ENCODE measurements around the gene IL34. TPM values are rescaled to one million over a fixed set of nuclear protein-coding genes. Genes with fewer than 3 reads are reported as not detected.

Gene IL34
- total and polyA plus RNA-seq, 5 donors from 2014 or later = not detected

GRCh38 chr16:70661534-70661917 lies 15.2 kb downstream of the IL34 start:
- H3K27me3 ChIP-seq (ENCODE audit: control insufficient read depth, insufficient read depth, low read length) = no peaks in the 10 kb centered on the region
- no peak overlapping the region for H3K27ac Mint-ChIP-seq
- peaks cover 5% of the 10 kb centered on the region for H3K27me3 Mint-ChIP-seq
- no peak overlapping the region for H3K4me3 Mint-ChIP-seq
- H3K36me3 Mint-ChIP-seq = no peaks in the 10 kb centered on the region
- no peaks in the 10 kb centered on the region for H3K9me3 Mint-ChIP-seq
- DNase-seq (no peak), ATAC-seq (ENCODE audit: low read depth in 2 of 2) (no peak)
- no peak overlapping the region for H3K27ac ChIP-seq (ENCODE audit: insufficient read depth, low read length, poor library complexity, severe bottlenecking)
- H3K36me3 ChIP-seq (ENCODE audit: control insufficient read depth, insufficient read depth, low read length) = no peaks in the 10 kb centered on the region
- H3K9me3 ChIP-seq (ENCODE audit: control insufficient read depth in 2 of 2, low read length in 2 of 2) = no peaks in the 10 kb centered on the region
- no peak overlapping the region for H3K4me3 ChIP-seq (ENCODE audit: low read depth, low read length)
- H3K4me1 Mint-ChIP-seq = no peaks in the 10 kb centered on the region
- H3K4me1 ChIP-seq (ENCODE audit: control insufficient read depth, insufficient read depth, low read length, poor library complexity, severe bottlenecking) = no peaks in the 10 kb centered on the region

DNA sequence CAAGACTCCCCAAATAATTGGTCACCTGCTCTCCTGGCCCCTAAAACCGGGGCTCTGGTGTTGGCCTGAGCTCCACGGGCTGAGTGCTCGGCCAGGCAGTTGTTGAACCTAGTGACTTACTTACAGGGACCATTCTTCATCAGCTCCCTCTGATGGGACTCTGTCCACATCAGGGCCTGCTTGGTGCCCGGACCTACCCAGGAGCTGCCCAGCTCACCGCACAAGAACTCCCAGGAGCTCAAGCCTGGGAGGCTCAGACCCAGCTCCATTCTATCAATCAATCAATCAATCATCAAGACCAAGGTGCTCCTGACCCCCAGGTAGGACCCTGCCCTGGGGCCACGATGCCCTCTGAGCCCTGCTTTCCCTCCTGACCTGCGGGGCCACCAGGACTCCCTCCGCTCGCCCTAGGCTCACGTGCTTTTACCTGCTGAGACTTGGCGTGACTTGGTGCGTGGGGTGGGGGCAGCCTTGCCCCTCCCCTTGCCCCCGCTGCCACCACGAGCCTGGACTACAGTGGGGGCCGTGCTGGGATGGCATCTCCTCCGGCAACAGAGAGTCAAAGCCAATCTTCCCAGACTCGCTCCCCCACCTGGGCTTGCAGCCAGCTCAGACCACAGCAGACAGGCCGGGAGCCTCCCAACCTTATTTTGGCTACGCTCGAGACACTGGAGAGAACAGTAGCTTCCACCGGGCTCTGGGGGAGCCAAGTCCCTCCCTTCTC lies 15.7 kb downstream of the IL34 start:
- no peaks in the 10 kb centered on the region for H3K9me3 ChIP-seq (ENCODE audit: control insufficient read depth in 2 of 2, low read length in 2 of 2)
- no peaks in the 10 kb centered on the region for H3K36me3 ChIP-seq (ENCODE audit: control insufficient read depth, insufficient read depth, low read length)
- Mint-ChIP-seq H3K4me1 (no peaks in the 10 kb centered on the region), H3K9me3 (no peaks in the 10 kb centered on the region), H3K27me3 (peaks cover 5% of the 10 kb centered on the region), H3K27ac (no peak overlapping the region), H3K36me3 (no peaks in the 10 kb centered on the region), H3K4me3 (no peak overlapping the region)
- no peak overlapping the region for H3K27ac ChIP-seq (ENCODE audit: insufficient read depth, low read length, poor library complexity, severe bottlenecking)
- no peaks in the 10 kb centered on the region for H3K27me3 ChIP-seq (ENCODE audit: control insufficient read depth, insufficient read depth, low read length)
- no peak for DNase-seq
- no peak overlapping the region for H3K4me3 ChIP-seq (ENCODE audit: low read depth, low read length)
- H3K4me1 ChIP-seq (ENCODE audit: control insufficient read depth, insufficient read depth, low read length, poor library complexity, severe bottlenecking) = no peaks in the 10 kb centered on the region
- ATAC-seq (ENCODE audit: low read depth in 2 of 2) = no peak

DNA sequence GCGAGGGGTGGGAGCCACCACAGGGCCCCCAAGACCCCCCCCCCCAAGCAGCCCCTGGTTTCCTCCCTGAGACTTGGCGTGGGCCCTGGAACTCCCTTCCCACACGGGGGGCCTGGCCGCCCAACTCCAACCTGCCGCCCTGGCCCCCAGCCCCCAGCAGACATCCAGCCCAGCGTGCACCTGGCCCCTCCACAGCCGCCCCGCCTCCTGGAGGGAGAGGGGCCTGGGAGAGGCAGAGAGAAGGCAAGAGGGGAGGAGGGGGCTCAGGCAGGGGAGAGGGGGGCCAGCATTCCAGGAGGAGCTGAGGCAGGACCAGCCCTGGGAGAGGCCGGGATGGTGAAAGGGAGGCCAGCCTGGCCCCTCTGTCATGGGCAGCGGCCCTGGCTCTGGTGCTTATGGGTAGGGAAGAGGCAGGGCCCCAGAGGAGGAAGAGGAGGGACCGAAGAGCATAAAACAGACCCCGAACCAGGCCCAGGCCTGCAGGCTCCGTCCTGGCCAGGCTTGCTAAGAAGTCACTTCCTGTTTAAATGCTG lies 16.7 kb downstream of the IL34 start:
- H3K36me3 Mint-ChIP-seq = no peaks in the 10 kb centered on the region
- no peaks in the 10 kb centered on the region for H3K4me1 Mint-ChIP-seq
- H3K4me3 Mint-ChIP-seq = no peak overlapping the region
- ATAC-seq (ENCODE audit: low read depth in 2 of 2) = no peak
- Histone ChIP-seq H3K9me3 (ENCODE audit: control insufficient read depth in 2 of 2, low read length in 2 of 2) (no peaks in the 10 kb centered on the region), H3K27me3 (ENCODE audit: control insufficient read depth, insufficient read depth, low read length) (no peaks in the 10 kb centered on the region), H3K36me3 (ENCODE audit: control insufficient read depth, insufficient read depth, low read length) (no peaks in the 10 kb centered on the region), H3K27ac (ENCODE audit: insufficient read depth, low read length, poor library complexity, severe bottlenecking) (no peak overlapping the region), H3K4me3 (ENCODE audit: low read depth, low read length) (no peak overlapping the region), H3K4me1 (ENCODE audit: control insufficient read depth, insufficient read depth, low read length, poor library complexity, severe bottlenecking) (no peaks in the 10 kb centered on the region)
- no peaks in the 10 kb centered on the region for H3K9me3 Mint-ChIP-seq
- DNase-seq = no peak
- peaks cover 5% of the 10 kb centered on the region for H3K27me3 Mint-ChIP-seq
- H3K27ac Mint-ChIP-seq = no peak overlapping the region

DNA sequence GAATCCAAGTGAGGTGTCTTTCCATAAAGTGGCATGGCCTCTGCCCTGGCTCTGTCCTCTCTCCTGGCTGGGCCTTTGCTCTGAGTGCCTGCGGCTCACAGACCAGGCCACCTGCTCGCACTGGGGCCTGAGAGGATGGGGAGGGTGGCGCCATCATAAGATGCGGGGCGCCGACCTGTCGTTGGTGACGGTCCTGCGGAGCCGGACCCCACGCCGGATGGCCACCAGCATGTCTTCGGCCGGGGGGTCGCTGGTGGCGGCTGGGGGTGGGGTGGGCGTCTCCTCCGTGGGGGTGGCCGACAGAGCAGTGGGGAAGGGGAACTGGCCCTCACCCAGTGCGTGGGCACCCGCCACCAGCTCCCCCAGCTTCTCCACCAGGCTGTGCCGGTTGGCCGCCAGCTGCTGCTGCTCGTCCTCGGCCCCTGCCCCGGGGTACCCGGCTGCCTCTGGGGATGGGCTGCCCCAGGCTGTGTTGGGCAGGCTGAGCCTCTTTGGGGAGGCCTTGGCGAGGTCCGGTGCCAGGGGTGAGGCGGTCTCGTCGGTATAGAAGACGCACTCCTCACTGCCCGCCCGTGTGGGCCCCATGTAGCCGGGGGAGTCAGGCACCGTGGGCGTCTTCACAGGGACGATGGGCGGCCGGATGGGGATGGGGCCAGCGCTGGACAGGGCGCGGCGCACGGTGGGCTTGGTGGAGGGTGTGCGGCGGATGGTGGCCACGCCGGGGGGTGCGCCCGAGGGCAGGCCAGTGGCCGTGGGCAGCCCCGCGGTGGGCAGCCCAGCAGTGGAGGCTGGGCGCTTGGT lies 17.4 kb downstream of the IL34 start:
- DNase-seq (no peak), ATAC-seq (ENCODE audit: low read depth in 2 of 2) (no peak)
- H3K36me3 Mint-ChIP-seq = no peaks in the 10 kb centered on the region
- no peak overlapping the region for H3K4me3 ChIP-seq (ENCODE audit: low read depth, low read length)
- H3K27ac ChIP-seq (ENCODE audit: insufficient read depth, low read length, poor library complexity, severe bottlenecking) = no peak overlapping the region
- no peaks in the 10 kb centered on the region for H3K9me3 Mint-ChIP-seq
- H3K36me3 ChIP-seq (ENCODE audit: control insufficient read depth, insufficient read depth, low read length) = no peaks in the 10 kb centered on the region
- no peaks in the 10 kb centered on the region for H3K9me3 ChIP-seq (ENCODE audit: control insufficient read depth in 2 of 2, low read length in 2 of 2)
- no peaks in the 10 kb centered on the region for H3K4me1 Mint-ChIP-seq
- H3K27me3 ChIP-seq (ENCODE audit: control insufficient read depth, insufficient read depth, low read length) = no peaks in the 10 kb centered on the region
- no peak overlapping the region for H3K27ac Mint-ChIP-seq
- no peak overlapping the region for H3K4me3 Mint-ChIP-seq
- no peaks in the 10 kb centered on the region for H3K4me1 ChIP-seq (ENCODE audit: control insufficient read depth, insufficient read depth, low read length, poor library complexity, severe bottlenecking)
- peaks cover 5% of the 10 kb centered on the region for H3K27me3 Mint-ChIP-seq

DNA sequence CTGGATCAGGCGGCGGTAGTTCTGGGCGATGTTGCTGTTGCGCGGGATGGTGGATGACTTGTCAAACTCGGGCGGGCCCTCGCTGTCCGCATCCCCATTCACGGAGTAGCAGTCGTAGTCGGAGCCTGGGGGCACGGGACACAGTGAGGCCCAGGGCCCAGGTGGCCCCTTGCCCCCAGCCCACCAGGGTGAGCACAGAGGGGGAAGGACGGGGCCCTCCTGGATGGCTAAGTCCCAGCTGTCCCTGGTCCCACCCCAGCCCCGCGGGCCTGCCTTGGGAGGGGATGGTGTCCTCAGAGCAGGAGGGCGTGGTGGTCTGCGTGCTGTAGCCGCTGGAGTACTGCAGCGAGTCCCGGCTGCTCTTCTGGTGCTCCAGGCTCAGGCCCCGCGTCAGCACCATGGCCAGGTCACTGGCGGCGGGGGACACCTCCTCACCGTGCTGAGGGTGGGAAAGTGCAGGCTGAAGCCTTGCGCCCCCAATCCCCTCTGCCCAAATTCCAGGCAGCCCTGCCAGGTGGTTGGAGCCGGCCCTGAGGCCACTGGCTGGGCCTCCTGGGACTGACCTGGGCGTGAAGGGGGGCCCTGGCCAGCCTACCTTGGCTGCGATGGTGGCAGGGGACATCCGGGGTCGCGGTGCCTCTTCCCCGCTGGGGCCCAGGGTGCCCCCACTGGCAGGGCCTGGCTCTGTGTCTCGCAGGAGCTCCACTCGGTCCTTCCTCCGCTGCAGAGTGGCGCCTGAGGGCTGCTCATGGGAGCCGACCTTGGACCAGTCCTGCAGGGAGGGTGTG lies 18.2 kb downstream of the IL34 start:
- no peak for DNase-seq
- Mint-ChIP-seq H3K27me3 (peaks cover 5% of the 10 kb centered on the region), H3K36me3 (no peaks in the 10 kb centered on the region), H3K4me3 (no peak overlapping the region), H3K27ac (no peak overlapping the region), H3K9me3 (no peaks in the 10 kb centered on the region), H3K4me1 (no peaks in the 10 kb centered on the region)
- H3K27ac ChIP-seq (ENCODE audit: insufficient read depth, low read length, poor library complexity, severe bottlenecking) = no peak overlapping the region
- no peak for ATAC-seq (ENCODE audit: low read depth in 2 of 2)
- no peaks in the 10 kb centered on the region for H3K36me3 ChIP-seq (ENCODE audit: control insufficient read depth, insufficient read depth, low read length)
- no peaks in the 10 kb centered on the region for H3K27me3 ChIP-seq (ENCODE audit: control insufficient read depth, insufficient read depth, low read length)
- H3K9me3 ChIP-seq (ENCODE audit: control insufficient read depth in 2 of 2, low read length in 2 of 2) = no peaks in the 10 kb centered on the region
- no peak overlapping the region for H3K4me3 ChIP-seq (ENCODE audit: low read depth, low read length)
- no peaks in the 10 kb centered on the region for H3K4me1 ChIP-seq (ENCODE audit: control insufficient read depth, insufficient read depth, low read length, poor library complexity, severe bottlenecking)

DNA sequence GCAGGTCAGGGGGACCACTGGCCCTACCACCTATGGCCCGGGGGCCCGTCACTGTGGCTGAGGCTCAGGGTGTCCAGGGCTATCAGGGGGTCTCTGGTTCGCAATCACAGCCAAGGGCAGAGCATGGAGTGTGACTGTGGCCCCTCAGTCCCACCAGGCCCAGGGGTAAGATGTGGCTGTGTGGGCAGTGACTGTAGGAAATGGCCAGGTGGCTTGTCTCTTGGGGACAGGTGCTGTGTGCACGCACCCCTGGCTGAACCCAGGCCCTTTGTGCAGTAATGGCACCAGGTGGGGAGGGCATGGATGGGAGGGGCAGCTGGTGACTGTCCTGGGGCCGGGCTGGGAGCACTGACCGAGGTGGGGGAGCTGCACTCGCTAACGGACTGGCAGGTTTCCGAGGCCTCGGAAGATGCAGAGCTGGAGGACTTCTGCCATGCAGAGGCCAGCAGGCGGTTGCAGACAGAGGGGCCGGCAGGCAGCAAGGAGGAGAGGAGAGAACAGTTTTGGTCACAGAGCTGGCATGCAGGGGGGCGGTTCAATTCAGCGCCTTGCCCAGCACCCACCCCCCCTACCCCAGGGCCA lies 18.8 kb downstream of the IL34 start:
- no peaks in the 10 kb centered on the region for H3K9me3 Mint-ChIP-seq
- no peaks in the 10 kb centered on the region for H3K9me3 ChIP-seq (ENCODE audit: control insufficient read depth in 2 of 2, low read length in 2 of 2)
- no peaks in the 10 kb centered on the region for H3K4me1 ChIP-seq (ENCODE audit: control insufficient read depth, insufficient read depth, low read length, poor library complexity, severe bottlenecking)
- H3K27me3 ChIP-seq (ENCODE audit: control insufficient read depth, insufficient read depth, low read length) = no peaks in the 10 kb centered on the region
- no peak overlapping the region for H3K4me3 ChIP-seq (ENCODE audit: low read depth, low read length)
- no peaks in the 10 kb centered on the region for H3K36me3 Mint-ChIP-seq
- H3K4me3 Mint-ChIP-seq = no peak overlapping the region
- no peaks in the 10 kb centered on the region for H3K36me3 ChIP-seq (ENCODE audit: control insufficient read depth, insufficient read depth, low read length)
- no peak for DNase-seq
- no peak overlapping the region for H3K27ac ChIP-seq (ENCODE audit: insufficient read depth, low read length, poor library complexity, severe bottlenecking)
- no peak overlapping the region for H3K27ac Mint-ChIP-seq
- no peaks in the 10 kb centered on the region for H3K4me1 Mint-ChIP-seq
- H3K27me3 Mint-ChIP-seq = peaks cover 5% of the 10 kb centered on the region
- no peak for ATAC-seq (ENCODE audit: low read depth in 2 of 2)

GRCh38 chr16:70665806-70666735 lies 19.7 kb downstream of the IL34 start:
- Histone ChIP-seq H3K36me3 (ENCODE audit: control insufficient read depth, insufficient read depth, low read length) (no peaks in the 10 kb centered on the region), H3K27me3 (ENCODE audit: control insufficient read depth, insufficient read depth, low read length) (no peaks in the 10 kb centered on the region), H3K4me1 (ENCODE audit: control insufficient read depth, insufficient read depth, low read length, poor library complexity, severe bottlenecking) (no peaks in the 10 kb centered on the region), H3K27ac (ENCODE audit: insufficient read depth, low read length, poor library complexity, severe bottlenecking) (no peak overlapping the region), H3K4me3 (ENCODE audit: low read depth, low read length) (no peak overlapping the region), H3K9me3 (ENCODE audit: control insufficient read depth in 2 of 2, low read length in 2 of 2) (no peaks in the 10 kb centered on the region)
- Mint-ChIP-seq H3K27me3 (peaks cover 5% of the 10 kb centered on the region), H3K4me3 (no peak overlapping the region), H3K27ac (peak overlapping the region in 1 of 3 donors; percentile 7), H3K9me3 (no peaks in the 10 kb centered on the region), H3K4me1 (no peaks in the 10 kb centered on the region), H3K36me3 (no peaks in the 10 kb centered on the region)
- DNase-seq = no peak
- ATAC-seq (ENCODE audit: low read depth in 2 of 2) = no peak
